Measurements from ENCODE around the gene ZNF468.
"Not testable (repeated sequence)": the region's sequence is repeated elsewhere in the genome, so short reads cannot be mapped to it uniquely, and the experiment has no call there.

The ZNF468 gene

GRCh38 chr19:52823676-52824075, 33.7 kb downstream of the ZNF468 start:
- Histone ChIP-seq H2AFZ (ENCODE audit: low read length, unreplicated experiment) (no peak overlapping the region), H3K27ac (ENCODE audit: low read depth, low read length) (no peak overlapping the region), H3K4me1 (ENCODE audit: control insufficient read depth, insufficient read depth, low read length, unreplicated experiment) (no peaks in the 10 kb centered on the region), H3K4me3 (ENCODE audit: low read depth, low read length) (no peak overlapping the region), H3K36me3 (ENCODE audit: insufficient read depth, low read length) (no peaks in the 10 kb centered on the region), H3K79me2 (ENCODE audit: control insufficient read depth, insufficient read depth, low read length, unreplicated experiment) (peaks cover 3% of the 10 kb centered on the region), H3K27me3 (ENCODE audit: insufficient read depth, low read length) (no peaks in the 10 kb centered on the region)

- not testable (repeated sequence) for H3K27ac ChIP-seq (ENCODE audit: low read depth, low read length)
These were observed 36.0 kb downstream of the ZNF468 start, which contains the start of gene ZNF28 for GRCh38 chr19:52821204-52821960. TSS of gene ZNF28 (minus strand) at chr19:52821633. CDS start at chr19:52817958, 3,675 bp downstream.

GRCh38 chr19:52820472-52821203, 36.8 kb downstream of the ZNF468 start:
- not testable (repeated sequence) for H3K79me2 ChIP-seq (ENCODE audit: control insufficient read depth, insufficient read depth, low read length, unreplicated experiment); H3K27ac ChIP-seq (ENCODE audit: low read depth, low read length); H3K4me1 ChIP-seq (ENCODE audit: control insufficient read depth, insufficient read depth, low read length, unreplicated experiment); H3K36me3 ChIP-seq (ENCODE audit: insufficient read depth, low read length); H2AFZ ChIP-seq (ENCODE audit: low read length, unreplicated experiment); H3K27me3 ChIP-seq (ENCODE audit: insufficient read depth, low read length)
- peak overlapping the region; percentile 84 for H3K4me3 ChIP-seq (ENCODE audit: low read depth, low read length)

More at GRCh38 chr19:52821204-52821960, 36.0 kb downstream of the ZNF468 start, which contains the start of gene ZNF28:
- not testable (repeated sequence) for H3K79me2 ChIP-seq (ENCODE audit: control insufficient read depth, insufficient read depth, low read length, unreplicated experiment); H2AFZ ChIP-seq (ENCODE audit: low read length, unreplicated experiment); H3K27me3 ChIP-seq (ENCODE audit: insufficient read depth, low read length); H3K36me3 ChIP-seq (ENCODE audit: insufficient read depth, low read length); H3K4me1 ChIP-seq (ENCODE audit: control insufficient read depth, insufficient read depth, low read length, unreplicated experiment)
- H3K4me3 ChIP-seq (ENCODE audit: low read depth, low read length), result peak within 1 kb of the TSS; percentile 84

GRCh38 chr19:52809801-52810200, 47.6 kb downstream of the ZNF468 start:
- Histone ChIP-seq H2AFZ (ENCODE audit: low read length, unreplicated experiment) (no peak overlapping the region), H3K4me1 (ENCODE audit: control insufficient read depth, insufficient read depth, low read length, unreplicated experiment) (no peaks in the 10 kb centered on the region), H3K27ac (ENCODE audit: low read depth, low read length) (no peak overlapping the region), H3K79me2 (ENCODE audit: control insufficient read depth, insufficient read depth, low read length, unreplicated experiment) (no peaks in the 10 kb centered on the region), H3K27me3 (ENCODE audit: insufficient read depth, low read length) (no peaks in the 10 kb centered on the region), H3K36me3 (ENCODE audit: insufficient read depth, low read length) (peaks cover 20% of the 10 kb centered on the region), H3K4me3 (ENCODE audit: low read depth, low read length) (no peak overlapping the region)

GRCh38 chr19:52799950-52800640, 57.3 kb downstream of the ZNF468 start:
- not testable (repeated sequence) for H3K4me1 ChIP-seq (ENCODE audit: control insufficient read depth, insufficient read depth, low read length, unreplicated experiment); H3K4me3 ChIP-seq (ENCODE audit: low read depth, low read length); H2AFZ ChIP-seq (ENCODE audit: low read length, unreplicated experiment); H3K79me2 ChIP-seq (ENCODE audit: control insufficient read depth, insufficient read depth, low read length, unreplicated experiment); H3K27me3 ChIP-seq (ENCODE audit: insufficient read depth, low read length); H3K27ac ChIP-seq (ENCODE audit: low read depth, low read length)
- H3K36me3 ChIP-seq (ENCODE audit: insufficient read depth, low read length), result peaks cover 34% of the 10 kb centered on the region

- Histone ChIP-seq H2AFZ (ENCODE audit: low read length, unreplicated experiment) (no peak overlapping the region), H3K36me3 (ENCODE audit: insufficient read depth, low read length) (no peaks in the 10 kb centered on the region), H3K27ac (ENCODE audit: low read depth, low read length) (no peak overlapping the region), H3K4me1 (ENCODE audit: control insufficient read depth, insufficient read depth, low read length, unreplicated experiment) (no peaks in the 10 kb centered on the region), H3K4me3 (ENCODE audit: low read depth, low read length) (no peak overlapping the region), H3K27me3 (ENCODE audit: insufficient read depth, low read length) (no peaks in the 10 kb centered on the region), H3K79me2 (ENCODE audit: control insufficient read depth, insufficient read depth, low read length, unreplicated experiment) (no peaks in the 10 kb centered on the region)
These were observed 68.0 kb downstream of the ZNF468 start for GRCh38 chr19:52789440-52789839.
